NCI-H748 (cell line): ENCODE measurements around the gene ADAMTSL3.

Experiments
- DNase-seq: peaks from one replicate; lab custom pipeline; 2025; ENCODE audit not compliant: unreplicated experiment; lab: John Stamatoyannopoulos, UW

The ADAMTSL3 gene

DNA sequence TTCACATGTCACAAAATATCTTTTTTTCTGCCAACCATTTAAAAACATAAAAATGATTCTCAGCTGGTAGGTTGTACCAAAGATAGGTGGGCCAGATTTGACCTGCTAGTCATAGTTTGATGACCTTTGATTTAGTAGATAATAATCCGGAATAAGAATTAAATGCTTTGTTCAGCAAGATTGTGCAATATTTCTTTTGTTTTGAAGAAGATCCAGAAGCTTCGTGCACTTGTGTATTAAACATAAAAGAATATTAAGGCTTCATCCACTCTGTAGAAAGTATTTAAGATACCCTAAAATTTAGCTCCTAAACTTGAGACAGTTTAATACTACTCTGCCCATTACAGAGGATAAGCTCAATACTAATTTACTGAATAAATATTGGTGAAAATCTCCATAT lies 258.4 kb downstream of the ADAMTSL3 start:
- no peak for DNase-seq

DNA sequence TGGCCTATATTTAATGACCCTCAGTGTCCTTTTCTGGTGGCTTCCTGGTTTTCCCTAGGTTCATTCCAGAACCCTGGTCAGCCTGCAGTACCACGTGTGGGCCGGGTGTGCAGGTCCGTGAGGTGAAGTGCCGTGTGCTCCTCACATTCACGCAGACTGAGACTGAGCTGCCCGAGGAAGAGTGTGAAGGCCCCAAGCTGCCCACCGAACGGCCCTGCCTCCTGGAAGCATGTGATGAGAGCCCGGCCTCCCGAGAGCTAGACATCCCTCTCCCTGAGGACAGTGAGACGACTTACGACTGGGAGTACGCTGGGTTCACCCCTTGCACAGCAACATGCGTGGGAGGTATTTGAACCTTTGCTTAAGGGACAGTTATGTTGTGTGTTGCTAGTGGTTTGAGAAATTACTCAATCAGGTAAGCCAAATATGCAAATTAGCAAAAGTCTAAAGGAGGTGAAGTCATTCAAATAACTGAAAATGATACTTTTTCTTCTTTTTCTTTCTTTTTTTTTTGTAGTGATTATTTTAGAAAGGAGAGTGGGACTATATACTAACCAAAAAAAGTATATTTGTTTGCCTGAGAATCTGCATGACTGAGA lies 259.2 kb downstream of the ADAMTSL3 start:
- no peak for DNase-seq

DNA sequence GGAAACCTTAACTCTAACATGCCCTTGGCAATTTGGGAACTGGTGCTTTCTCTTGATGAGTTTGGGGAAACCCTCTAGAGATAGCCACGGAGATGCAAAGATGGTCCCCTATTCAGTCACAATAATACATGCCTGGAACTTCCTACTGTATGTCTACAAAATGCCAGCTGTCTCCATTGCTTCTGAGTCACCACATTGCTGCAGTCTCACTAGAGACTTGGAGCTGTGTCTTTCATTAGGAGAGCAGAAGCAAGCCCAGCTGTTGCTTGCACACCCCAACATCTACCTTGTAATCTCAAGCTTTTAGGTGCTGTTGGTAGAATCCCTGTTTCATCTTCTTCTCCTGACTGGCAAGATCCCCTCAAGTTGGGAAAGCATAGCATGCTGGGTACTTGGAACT lies 261.0 kb downstream of the ADAMTSL3 start:
- no peak for DNase-seq

DNA sequence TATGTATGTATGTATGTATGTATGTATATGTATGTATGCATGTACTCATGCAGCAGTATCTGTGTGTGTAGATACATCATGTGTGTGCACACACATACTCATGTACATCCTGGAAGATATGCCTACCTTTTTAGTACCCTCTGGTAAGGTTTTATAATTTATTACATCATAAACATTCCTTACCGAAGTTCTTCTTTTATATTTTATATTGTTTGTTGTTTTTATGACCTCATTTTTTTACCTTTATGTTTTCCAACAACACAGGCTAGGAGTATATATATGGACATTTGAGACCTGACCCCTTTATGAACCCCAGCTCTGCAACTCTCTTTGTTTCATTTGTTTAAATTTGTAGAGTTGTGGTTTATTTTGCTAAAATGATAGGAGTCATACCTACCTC lies 263.5 kb downstream of the ADAMTSL3 start:
- DNase-seq, result no peak

DNA sequence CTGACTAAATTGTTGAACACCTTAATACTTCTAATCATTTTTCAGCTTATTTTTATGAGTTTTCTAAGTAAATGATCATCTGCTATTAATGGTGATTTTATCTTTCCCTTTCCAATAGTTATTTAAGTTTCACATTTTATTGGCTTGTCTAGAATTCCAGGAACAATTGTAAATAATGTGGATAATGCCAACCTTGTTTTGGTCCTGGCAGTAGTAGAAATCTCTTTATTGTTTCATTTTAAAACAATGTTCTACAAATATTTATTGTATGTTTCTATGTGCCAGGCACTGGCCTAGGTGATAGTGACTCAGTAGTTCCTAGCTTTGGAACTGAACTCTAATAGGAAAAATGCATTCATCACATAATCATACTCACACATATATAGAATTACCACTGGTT lies 264.1 kb downstream of the ADAMTSL3 start:
- DNase-seq, result no peak

DNA sequence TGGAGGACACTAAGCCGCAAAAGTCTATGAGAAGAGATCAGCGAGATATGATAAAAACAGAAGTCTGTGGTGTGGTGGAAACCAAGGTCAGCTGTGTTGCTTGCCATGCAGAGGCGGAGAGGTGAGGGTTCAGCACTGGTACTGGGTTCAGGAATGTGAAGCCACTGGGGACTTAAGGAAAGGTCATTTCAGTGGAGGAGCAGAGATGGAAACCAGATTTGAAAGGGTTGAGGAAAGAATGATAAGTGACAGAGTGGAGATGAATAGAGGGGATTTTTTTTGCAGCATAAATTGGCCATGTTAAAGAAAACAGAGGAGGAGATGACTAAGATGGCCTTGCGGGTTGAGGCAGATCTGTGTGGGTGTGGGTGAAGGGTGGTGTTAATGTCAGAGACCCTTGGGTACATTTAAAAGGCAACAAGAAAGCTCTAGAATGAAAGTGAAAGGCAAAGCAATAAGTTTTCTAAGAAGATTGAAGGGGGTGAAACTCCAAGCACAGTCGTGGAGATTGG lies 265.5 kb downstream of the ADAMTSL3 start:
- no peak for DNase-seq

DNA sequence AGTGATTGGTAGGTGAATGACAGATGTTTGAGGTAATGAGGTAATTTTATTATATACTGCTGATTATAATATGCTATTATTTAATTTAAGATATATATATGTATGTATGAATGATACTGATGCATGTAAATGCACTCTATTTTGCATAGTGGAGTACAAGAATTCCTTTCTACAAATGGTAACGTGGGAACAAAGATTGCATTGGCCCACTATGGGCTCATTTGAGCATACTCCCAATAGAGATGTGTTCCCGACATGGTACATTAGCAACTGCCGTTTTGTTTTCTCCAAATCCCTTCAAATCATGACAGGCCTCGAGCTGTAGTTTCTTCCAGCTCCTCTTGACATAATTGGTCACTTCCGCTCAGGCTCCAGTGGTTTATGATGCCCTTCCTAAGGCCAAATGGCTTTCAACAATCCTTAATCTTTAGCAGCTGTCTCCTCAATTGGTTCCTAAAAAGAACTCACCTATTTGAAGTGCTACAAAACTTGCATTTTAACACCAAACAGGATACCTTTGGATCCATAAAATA lies 266.1 kb downstream of the ADAMTSL3 start:
- DNase-seq, result no peak

DNA sequence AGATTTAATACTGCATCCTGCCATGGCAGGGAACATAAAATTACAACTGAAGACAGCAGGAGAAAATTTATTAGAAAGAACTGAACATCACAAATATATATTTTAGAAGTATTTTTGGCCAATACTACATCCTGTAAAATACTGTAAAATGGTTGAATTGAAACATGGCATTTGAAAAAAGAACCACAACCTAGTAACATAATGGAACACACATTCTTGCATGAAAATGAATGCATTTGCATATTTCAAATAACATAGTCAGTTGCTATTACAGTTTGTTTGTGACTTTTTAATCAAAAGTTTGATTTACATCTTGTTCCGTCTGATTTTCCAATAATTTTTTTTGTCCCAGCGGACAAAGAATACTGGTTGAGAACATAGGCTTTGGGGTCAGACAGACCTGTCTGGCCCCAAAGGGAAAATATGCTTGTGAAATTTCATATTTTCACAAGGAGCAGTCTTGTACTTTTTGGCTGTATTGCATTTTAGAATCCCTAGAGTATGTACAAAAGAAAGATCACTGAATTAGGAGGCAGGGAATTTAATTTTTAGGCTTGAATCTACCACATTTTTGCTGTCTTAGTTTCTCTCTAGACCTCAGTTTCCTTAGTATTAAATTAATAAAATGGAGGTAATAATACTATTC lies 268.8 kb downstream of the ADAMTSL3 start:
- no peak for DNase-seq

DNA sequence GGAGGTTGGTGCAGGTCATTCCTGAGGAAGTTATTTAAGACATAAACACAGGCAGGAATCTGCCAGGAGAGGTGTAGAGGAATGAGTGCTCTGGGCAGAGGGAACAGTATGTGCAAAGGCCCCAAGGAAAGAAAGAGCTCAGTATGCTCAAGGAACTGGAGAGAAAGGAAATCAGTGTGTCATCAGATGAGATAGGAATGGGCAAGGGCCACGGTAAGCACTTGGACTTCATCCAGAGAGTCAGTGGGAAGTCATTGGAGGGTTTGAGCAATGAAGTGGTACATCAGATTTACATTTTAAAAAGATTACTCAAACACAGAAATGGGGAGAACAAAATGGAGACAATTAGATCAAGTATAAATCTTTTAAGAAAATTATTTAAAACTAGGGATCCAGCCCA lies 272.2 kb downstream of the ADAMTSL3 start:
- DNase-seq, result no peak

DNA sequence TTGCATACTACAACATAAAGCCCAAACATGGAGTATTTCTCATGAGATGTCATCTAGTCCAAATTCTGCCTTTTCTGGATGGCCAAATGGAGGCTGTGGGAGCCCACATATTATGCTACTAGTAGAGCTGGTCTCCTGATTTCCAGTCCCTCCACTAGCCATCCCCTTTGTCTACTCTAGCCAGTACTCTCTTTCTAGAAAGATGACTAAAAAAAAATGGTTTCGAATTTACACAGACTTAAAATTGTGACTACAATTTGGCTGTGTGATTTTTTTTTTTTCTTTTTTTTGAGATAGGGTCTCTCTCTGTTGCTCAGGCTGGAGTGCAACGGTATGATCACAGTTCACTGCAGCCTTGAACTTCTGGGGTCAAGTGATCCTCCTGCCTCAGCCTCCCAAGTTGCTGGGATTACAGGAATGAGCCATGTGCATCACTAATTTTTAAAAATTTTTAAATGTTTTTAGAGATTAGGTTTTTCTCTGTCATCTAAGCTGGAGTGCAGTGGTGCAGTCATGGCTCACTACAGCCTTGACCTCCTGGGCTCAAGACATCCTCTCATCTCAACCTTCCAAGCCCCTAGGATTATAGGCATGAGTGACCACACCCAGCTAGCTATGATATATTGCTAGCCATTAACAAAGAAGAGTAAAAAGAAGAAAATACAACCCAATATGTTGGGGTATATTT lies 273.9 kb downstream of the ADAMTSL3 start:
- DNase-seq, result no peak

DNA sequence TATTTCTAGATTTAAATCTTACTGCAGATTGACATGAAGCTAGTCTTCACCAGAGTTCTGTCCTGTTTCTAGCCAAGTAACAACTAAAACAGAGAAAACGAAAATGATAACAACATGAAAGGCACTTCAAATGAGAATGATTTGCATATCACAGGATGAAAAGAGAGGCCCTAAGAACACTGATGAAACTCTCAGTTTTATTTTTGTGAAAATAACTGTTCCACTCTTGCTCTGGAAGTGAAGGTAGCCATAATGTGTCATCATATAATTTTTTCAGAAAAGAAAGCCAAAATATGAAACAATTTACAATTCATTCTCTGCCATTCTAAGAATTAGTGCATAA lies 274.4 kb downstream of the ADAMTSL3 start:
- DNase-seq, result no peak

DNA sequence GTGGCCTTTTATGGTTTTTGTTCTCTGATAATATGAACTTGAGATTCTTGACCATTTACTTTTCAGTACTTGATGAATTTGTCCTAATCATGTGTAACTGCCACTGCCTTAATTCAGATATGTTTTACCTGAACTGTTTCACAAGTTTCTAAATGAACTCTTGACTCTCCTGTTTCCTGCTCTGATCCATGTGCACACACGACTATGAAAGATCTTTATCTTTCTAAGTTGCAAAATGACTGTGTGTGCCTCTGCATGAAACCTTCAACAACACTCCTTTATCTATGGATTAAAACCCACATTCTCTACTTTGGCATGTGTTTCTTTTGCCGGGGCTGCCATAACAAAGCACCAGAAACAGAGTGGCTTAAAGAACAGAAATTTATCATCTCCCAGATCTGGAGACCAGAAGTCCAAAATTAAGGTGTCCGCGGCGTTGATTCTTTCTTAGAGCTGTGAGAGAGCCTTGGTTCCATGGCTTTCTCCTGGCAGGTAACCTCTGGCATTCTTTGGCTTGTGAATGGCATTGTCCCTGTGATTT lies 275.0 kb downstream of the ADAMTSL3 start:
- no peak for DNase-seq

DNA sequence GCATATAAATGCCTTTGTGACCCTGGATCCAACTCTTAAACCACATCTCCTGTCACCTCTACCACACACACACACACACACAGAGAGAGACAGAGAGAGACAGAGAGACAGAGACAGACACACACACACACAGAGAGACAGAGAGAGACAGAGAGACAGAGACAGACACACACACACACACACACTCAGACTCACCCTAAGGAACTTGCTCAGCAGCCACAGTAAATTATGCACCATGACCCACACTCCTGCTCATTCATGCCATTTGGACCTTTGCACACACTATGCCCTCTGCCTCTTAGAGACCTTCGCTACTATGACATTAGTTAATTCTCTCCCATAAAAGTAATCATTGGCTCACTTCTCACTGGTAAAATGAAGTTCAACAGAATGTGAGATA lies 275.7 kb downstream of the ADAMTSL3 start:
- DNase-seq, result no peak

DNA sequence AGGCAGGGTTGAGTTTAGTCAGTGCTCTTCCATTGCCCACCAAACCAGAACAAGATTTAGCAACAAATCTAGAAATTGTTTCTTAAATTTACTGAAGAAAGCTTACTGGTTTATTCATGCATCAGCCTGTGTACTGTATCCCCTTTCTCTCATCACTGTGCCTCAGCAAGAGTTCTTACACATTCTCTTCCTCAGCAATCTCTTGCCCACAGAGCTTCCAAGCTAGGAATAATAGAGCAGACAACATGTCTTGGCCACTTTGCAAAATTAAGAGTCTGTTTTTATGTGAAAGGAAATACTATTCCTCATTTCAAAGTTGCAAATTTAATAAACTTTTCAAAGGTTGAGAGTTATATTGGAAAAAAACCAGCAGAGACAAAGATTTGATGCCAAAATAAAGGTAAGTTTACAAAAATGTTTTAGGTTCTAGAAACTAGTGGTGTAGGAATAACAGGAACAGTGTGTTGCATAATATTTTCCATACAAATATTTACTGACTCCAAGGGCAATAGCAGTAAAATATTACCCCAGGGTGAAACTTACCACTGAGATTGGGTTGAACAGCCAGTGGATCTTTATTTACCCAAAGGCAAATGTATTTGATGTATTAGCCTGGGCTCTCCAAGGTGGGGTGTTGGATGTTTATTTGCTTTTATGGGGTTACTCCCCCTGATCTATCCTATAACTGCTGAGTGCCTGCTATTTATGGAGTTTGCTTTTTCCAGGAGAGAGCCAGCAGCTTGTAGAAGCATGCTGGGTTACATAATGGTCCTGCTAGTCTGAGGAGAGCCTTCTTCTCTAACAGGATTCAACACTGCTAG lies 276.7 kb downstream of the ADAMTSL3 start:
- peak; percentile 10 for DNase-seq

DNA sequence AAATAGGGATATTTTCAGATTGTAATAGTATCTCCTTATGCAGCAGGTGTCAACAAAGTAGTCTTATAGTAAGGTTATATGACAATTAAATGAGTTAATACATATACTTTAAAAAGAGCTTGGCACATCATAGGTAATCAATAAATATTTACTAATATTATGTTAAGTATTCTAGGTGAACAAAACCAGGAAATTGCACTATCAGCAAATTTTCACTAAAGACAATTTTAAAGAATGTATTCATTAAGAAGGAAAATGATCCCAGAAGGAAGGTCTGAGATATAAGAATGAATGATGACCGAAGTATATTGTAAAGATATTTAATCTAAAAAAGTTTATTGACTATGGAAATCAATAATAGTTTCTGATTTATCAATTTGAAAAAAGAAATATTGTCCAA lies 281.9 kb downstream of the ADAMTSL3 start:
- DNase-seq, result no peak

DNA sequence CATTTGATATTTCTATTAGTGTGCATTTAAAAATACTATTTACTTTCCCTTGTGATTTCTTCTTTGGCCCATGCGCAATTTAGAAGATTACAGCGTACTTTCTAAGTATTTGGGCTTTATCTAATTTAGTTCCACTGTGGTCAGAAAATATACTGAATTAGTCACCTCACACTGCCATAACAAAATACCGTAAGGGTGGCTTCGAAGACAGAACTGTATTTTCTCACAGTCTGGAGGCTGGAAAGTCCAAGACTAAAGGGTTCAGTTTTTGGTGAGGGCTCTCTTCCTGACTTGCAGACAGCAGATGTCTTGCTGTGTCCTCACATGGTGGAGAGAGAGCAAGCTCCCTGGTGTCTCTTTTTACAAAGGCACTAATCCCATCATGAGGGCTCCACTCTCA lies 286.2 kb downstream of the ADAMTSL3 start:
- no peak for DNase-seq

DNA sequence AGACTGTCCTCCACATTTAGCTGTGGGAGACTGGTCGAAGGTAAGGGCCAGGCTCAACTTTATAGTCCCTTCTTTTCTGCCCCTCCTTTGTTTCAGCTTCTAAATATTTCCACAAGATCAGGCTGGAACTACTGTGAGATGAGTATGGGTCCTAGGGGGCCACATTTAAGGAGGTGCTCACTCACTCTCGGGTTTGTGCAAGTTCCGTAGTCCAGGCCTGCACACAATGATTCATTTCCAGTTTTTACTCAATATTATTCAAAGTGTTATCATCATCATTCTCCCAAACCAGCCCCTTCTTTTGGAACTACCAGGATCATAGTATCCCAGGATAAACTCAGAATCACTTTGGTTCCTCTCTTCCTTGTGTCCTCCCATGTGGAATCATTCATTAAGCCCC lies 289.1 kb downstream of the ADAMTSL3 start:
- DNase-seq, result no peak

DNA sequence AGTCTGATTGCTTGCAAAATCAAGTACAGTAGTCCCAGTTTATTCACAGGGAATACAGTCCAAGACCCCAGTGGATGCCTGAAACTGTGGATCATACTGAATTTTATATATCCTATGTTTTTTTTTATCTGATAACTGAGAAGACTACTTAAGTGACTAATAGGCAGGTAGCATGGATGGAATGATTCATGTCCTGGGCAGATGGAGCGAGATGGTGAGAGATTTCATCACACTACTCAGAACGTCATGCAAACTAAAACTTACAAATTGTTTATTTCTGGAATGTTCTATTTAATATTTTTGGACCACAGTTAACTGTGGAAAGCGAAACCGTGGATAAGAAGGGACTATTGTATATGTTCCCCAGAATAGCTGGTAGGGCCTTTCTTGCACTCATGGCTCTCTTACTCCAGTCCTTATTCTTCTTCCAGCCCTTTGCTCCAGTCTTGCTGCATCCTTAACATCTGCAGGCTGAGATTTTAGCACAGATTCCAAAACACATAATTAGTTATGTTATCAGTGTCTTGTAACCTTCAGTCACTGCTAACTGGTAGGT lies 290.0 kb downstream of the ADAMTSL3 start:
- DNase-seq, result no peak

DNA sequence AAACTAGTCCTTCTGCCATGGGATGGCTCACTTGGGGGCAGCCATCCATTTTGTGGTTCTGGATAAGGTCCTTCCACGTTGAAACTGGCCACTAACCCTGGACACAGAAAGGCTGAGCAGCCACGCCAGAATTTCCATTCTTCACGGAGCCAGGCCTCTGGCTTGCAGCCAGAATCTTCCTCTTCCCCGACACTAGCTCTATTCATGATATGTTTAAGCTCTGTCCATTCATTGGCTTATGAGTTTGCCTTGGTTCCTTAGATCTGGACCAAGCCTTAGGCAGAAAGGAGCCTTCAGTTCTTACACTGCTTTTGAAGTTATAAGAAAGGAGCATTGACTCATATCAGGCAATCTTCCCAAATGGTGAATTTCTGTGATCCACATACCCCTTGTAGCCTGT lies 293.2 kb downstream of the ADAMTSL3 start:
- no peak for DNase-seq

DNA sequence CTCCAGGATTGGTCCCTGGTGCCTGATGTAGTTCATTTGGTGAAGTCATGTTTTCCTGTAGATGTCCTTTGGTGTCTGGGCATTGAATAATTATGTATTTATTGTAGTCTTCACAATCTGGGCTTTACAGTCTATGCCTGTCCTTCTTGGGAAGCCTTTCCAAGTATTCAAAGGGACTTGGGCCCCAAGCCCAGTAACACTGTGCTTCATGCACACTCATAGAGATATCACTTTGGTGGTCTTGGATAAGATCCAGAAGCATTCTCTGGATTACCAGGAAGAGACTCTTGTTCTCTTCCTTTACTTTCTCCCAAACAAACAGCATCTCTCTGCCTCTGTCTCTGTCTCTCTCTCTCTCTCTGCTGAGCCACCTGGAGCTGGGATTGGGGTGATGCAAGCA lies 300.6 kb downstream of the ADAMTSL3 start:
- no peak for DNase-seq

DNA sequence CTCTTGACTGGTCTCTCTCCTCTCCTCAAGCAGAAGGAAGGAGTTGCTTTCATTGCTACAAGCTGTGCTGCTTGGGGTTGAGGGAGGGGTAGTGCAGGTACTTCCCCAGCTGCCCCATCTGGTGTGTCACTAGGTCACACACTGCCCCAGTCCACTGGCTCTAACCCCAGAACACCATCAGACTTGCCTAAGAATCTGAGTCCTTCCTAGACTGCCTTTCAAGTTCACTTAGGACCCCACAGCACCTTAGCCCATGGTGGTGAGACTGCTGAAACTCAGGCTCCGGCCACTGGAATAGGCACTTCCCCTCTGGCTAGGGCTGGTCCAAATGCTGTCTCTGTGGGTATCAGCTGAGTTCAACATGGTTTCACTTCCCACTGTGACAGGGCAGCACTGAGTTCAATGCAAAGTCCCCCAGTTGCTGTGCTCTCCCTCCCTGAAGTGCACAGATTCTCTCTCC lies 301.9 kb downstream of the ADAMTSL3 start:
- DNase-seq, result no peak
